ENCODE data around the gene C14orf180.

The C14orf180 gene

DNA sequence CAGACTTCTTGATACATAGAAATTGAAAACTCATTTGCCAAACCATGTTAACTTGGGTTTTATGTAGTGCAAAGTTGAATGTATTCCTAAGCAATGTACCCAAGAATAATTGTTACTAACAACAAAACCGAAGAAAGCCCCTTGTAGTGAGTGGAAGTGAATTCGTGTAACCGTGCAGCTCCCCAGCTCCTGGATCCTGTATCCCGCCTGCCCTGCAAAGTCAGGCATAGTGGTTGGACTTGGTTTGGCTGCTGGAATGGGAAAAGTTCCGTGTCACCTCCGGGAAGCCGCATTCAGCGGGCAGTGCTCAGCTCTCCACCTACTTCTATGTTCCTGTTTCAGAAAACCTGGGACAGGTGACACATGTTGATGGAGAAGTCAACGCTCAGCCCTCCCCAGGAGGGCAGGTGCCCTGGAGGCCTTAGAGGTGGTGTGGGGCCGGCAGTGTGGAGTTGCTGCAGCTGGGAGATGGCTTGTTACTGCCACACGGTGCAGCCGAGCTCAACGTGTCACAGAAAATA, 29.2 kb upstream of the C14orf180 start:
- DNase-seq, result no peak

DNA sequence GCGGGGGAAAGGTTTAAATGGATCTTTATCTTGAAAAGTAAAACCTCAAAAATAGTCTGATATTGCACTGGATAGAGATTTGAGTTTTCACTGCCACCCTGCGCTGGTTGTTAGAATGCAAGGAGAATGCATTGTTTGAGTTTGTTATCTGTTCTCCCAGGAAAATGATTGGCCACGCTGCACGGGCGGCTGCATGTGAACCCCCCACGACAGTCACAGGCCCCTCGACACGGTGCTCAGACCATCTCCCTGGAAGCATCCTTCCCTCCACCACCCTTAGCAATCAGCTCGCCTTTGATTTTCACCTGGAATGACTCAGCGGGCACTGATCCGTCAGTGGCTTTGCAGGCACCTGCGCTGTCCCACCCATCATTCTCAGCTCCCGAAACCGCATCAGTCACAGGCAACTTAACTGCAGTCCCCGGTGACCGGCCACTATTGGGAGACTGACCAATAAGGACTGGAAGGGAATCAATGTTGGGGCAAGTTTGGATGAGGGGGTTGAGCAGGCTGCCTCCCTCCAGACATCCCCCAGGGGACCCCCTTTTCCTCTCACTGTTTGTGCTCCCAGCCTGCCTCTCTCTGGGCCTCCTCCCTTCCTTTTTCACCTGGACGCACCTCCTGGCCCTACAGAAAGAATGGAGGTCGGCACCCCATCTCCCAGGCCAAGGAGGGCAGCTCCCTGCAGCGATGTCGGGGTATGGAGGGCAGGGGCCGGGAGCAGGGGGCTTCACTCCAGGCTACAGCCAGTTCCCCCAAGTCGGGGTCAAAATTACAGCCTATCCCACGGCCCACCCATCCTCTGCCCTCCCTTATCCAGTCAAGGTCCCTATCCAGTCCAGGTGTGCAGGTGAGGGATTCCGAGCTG, 28.5 kb upstream of the C14orf180 start:
- DNase-seq, result no peak

DNA sequence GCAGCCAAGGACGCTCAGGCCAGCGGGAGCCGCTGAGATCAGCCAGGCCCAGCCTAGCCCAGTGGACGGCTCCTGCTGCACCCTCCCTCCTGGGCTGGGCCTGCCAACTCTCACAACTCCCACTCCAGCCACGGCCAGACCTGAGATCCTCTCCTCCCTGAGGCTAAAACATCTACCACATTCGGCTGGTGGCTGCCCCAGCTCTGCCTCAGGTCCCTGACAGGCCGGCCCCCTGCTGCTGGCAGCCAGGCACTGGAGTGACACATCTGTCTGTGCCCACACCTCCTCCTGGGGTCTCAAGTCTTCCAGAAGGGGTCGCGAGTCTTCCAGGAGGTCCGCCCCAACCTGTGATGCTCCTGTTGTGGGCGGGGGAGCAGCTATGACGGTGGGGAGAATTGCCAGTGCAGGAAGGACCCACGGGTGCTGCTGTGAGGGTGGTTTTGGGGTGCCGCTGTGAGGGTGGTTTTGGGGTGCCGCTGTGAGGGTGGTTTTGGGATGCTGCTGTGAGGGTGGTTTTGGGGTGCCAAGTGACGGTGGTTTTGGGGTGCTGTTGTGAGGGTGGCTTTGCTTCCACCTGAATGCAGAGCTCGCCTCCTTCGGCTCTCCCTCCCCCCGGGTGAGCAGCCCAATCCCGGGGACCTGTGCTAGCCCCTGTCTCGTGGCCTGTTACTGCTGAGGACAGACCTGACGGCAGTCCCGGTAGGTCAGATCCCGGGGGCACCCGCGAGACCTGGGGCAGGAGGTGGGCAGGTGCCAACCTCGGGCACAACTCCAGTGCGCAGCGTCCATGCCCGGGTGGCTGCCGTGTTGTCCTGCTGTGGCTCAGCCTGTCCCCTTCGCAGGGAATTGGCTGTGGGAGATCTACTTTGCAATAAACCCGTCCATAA, 27.5 kb upstream of the C14orf180 start:
- no peak for DNase-seq

DNA sequence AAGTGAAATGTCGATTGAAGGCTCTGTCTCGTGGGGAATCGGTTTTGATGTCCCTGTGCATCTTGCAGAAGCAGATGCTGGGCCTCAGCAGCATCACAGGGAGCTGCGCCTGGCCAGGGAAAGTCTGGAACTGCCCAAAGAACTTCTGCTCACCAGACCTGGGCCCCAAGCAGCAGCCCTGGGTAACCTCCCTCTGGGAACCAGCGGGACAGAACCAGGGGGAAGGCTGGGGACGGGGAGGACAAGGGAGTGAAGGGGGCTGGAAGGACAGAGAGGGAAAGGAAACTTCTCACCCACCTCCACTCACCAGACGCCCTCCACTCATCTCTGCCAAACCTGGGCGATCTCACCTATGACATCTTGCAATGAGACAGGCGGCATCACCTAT, 26.8 kb upstream of the C14orf180 start:
- no peak for DNase-seq

DNA sequence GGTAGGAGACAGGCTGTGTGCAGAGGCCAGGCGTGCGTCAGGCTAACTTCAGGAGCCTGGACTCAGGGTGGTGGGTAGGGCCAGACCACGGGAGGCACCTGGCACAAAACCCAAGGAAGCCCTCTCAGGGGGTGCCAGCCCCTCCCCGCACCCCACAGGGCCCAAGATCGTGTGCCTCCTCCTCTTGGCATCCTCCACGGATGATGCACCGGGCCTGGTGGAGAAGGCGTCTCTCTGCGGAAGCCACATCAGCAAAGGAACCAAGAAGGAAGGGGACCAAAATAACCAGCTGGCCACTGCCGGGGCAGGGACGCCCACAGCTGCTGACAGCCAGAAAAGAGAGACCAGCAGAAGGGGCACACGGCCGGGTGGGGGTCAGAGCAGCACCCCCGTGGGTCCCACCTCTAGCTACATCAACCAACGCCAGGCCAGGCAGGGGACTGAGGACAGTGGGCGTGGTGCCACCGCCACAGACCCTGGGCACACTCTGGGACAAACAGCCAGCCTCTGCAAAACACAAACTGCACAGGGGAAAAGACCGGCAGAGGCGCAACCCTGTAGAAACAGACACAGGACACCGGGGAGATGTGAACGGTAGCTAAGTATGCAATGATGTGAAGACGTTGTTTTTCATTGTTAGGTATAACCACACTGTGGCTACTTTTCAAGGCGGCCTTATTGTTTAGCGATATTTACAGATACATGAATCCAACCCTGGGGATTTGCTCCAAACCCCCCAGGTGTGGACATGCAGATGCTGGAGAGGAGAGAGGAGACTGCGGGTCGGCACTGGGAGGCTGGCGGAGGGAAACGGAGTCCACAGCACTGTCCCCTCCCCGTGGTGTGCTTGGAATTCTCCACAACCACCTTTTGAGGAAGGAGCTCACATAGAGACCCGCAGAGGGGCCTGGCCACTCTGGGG, 26.1 kb upstream of the C14orf180 start:
- DNase-seq, result no peak

DNA sequence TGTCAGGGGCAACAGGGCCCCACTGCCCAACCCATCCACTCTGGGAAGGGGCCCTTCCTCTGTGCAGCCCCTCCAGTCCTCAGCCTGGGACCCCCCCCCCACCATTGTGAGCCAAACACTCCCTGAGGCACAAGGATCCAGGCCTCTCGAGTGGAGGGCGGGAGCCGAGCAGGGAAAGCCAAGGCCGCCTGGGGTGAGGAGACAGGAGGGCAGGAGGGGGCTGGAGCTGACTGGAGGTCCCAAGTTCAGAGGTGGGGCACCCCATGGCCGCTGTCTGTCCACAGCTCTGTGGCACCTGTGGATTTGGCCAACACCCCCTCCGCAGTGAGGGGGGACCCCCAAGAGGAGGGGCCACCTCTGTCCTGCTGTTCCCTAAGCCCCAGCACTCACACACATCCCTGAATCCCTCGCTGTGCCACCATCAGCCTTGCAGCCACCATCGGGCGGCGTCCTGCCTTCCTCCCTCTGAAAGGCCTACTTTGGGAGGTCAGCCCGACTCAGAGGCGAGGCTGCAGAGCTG, 25.4 kb upstream of the C14orf180 start:
- DNase-seq, result no peak

DNA sequence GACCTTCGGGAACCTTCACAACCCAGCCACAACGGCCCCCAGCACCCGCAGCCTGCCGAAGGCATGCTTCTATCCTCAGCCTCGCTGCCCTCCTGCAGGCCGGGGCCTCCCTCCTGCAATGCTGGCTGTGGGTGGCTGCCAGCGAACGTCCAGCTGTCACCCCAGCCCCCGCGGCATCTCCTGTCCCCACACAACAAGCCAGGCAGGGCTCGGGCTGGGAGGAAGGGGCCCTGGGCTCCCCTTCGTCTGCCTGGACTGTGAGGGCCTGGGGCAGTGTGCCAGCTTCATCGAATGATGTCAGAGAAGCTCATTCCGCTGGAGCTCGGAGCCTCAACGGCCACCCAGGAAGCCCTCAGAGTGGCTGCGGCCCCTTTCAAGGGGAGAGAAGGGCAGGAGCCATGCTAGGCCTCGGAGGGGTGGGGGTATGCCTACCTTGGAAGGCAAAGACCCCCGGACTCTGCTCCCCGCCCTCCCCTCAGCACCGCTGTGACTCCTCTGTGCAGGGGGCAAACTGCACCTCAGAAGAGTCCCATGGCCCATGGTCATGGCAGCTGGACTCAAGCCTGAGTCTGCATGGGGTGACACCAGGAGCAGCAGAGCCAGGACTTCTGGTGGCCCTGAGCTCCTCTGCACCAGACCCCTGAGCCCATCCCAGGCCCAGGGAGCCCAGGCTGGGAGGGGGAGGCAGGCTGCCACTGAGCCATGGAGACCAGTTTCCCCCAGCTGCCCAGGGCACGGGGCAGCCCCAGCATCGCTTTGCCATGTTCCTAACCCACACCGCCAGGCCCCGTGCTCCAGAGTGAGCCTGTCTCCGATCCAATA, 24.7 kb upstream of the C14orf180 start:
- peak; percentile 82 for DNase-seq

DNA sequence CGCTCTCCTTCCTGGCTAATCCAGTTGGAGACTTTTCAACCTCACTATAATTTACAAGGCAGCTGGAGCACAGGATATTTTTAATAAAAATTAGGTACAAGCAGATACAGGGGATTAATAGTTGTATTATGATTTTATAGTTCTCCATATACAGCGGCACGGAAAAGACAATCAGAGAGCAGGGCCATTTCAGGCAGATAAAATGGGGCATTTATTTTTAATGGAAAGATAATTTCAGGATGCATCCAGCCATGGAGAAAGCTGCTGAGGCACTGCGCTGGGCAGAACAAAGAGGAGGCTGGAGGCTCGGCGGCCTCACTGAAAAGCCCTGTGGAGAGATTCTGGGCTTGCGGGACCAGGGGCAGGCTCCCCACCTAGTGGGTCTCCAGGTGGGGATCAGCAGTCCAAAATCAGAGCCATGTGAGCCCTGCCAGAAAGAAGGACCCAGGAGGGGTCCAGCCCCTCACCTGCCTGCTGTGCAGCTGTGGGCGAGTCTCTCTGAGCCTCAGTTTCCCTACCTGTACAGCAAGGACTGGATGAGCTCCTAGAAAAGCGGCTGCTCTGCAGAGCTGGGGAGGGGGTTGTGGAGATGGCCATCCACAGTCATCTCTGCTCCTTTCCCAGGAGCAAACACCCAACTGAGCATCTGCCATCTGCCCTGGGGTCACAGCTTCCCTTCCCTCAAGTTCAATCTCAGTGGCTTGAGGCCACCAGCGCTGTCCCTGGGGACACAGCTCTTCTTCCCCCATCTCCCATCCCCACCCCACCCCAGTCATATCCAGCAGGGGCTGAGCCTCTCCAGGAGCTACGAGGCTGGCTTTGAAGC, 23.9 kb upstream of the C14orf180 start:
- peak; percentile 69 for DNase-seq

DNA sequence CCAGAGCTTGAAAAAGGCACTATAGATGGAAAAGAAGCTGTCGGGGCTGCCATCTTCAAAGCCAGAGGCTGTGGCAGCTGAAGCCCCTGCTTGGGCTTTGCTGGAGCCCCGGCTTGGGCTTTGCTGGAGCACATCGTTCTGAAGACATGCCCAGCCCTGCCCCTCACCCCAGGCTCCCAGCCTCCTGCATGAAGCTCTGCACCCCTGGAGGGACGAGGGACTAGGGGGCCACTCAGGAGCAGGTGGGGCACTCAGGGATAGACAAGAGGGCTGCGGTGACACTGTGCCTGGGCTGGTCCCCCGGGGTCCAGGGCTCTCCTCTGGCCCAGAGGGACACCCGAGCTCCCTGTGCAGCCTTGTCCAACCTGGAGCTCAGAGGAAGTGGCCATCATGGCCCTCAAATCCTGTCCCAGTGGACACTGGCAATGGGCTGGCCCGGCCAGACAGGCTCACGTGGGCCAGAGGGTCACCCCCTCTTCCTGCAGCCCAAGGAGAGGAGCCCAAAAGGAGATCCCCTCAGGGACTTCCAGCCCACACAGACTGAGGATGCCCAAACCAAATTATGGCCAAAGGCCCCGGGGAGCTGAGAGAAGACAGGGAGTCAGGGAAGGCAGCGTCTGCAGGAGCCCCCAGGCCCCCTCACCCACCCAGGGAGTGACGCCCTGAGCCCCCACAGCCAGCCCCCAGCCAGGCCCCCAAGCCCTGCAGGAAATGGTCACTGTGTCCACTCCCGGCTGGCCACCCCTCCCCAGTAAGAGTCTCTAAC, 23.1 kb upstream of the C14orf180 start:
- DNase-seq, result no peak

DNA sequence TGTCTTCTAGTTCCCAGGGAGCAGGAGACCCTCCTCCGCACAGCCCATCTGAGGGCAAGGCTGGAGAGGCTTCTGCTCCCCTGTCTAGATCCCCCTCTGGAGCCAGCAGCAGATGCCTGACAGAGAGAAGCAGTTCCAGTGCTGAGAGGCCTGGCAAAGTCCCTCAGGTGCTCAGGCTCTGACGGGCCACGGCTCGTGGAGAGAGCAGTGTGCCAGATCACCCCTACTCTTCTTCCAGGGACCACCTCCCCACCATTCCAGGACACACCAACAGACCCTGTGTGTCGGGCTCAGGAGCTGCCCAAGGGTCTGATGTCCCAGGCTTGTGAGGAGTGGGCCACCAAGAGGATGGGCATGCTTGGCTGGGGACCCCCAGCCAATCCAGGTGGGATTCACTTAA, 22.5 kb upstream of the C14orf180 start:
- no peak for DNase-seq

DNA sequence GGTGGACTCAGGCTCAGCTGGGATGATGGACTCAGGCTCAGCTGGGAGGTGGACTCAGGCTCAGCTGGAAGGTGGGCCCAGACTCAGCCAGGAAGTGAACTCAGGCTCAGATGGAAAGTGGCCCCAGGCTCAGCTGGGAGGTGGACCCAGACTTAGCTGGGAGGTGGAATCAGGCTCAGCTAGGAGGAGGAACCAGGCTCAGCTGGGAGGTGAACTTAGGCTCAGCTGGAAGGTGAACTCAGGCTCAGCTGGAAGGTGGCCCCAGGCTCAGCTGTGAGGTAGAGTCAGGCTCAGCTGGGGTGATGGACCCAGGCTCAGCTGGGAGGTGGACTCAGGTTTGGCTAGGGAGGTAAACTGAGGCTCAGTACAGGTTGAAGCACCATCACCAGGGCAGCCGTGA, 21.8 kb upstream of the C14orf180 start:
- DNase-seq, result no peak

DNA sequence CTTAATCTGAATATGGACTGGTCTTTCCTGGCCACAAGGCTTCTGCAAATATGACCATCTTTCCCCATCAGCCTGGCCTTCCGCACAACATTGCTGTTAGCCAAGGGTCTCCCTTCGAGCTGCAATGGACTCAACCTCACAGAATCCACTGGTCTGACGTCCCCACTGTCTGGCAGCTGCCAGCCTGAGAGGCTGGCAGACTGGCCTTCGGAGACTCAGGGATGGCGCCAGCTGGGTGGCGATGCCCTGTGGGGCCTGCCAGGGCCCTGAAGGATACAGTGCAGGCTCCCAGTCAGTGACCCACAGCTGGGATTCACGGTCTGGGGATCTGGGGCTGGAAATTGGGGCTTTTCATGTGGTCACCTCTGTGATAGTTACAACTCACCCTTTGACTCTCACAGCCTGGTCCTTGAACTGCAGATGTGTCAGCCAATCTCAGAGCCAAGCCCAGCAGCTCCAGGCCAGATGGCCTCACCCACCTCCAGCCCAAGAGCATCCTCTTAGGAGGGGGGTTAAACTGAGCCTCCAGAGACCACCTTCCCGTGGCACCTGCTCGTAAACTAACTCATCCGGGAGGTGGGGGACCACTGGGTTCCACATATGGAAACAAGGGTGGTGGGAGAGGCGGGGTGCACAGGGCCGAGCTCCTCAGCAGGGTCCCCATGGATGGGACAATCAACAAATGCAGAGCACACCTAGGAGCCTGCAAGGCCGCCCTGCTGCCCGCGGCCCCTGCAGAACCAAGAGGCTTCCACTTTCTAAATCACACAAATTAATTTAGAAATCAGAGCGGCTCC, 21.1 kb upstream of the C14orf180 start:
- no peak for DNase-seq

DNA sequence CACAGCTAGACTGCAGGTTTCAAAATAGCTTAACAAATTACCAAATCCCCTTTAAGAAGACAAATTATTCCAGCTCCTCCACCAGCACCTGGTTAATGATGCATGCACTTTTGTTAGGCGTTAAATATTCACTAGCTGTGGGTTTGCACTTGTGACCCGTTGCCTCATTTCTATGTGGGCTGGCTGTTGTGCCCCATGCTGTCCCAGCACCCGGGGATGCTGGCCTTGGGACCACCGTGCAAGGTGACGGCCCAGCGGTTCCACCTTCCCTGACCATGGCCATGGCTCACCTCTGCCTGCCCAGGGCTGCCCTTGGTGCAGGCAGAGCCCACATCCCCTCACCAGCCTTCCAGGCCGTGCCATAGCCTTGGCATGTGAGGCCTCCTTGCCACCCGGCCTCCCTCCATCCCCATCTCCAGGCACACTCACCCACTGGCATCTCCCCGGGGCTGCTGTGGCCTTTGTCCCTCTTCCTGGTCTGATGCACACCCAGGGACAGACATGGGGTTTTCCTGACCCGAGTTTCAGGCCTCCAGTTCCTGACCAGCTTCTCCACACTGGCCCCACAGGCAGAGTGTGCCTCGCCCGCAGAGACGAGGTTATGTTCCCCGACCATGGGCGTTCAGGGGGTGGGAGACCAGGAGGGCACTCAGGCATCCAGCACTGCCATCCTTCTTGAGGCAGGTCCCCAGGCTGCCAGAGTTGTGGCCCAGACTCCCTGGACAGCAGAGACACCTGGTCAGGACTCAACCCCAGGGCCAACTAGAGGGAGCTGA, 20.3 kb upstream of the C14orf180 start:
- no peak for DNase-seq

DNA sequence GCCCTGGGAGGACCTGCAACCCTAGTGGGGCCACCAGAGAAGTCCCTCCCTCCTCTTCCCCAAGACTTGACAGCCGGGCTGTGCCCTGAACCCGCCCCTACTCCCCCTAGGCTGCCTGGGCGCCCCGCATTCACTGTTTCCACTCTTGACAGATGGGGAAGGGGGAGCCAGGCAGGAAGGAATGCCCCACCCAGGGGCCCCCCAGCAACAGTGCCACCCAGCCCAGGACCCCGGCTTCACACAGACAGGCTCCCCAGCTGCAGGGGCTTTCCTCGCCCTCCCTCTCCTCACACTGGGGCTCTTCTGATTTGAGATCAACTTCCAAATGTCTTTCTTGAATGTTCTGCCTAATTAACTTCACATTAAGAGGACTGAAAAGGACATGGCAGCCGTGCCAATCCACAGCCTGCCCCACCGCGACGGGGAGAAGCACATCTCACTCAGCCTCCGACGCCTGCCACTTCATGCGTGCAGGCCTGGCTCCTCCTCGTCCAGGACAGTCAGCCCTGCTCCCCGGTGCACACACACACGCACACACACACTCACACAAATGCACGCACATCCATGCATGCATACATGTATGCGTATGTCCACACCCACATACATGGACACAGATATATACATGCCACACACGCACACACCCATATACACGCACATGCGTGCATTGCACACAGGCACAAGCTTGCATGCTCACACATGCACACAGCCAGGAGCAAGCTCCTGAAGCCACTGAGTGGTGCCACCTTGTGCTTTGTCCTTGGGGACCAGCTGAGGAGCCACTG, 19.6 kb upstream of the C14orf180 start:
- peak; percentile 48 for DNase-seq

DNA sequence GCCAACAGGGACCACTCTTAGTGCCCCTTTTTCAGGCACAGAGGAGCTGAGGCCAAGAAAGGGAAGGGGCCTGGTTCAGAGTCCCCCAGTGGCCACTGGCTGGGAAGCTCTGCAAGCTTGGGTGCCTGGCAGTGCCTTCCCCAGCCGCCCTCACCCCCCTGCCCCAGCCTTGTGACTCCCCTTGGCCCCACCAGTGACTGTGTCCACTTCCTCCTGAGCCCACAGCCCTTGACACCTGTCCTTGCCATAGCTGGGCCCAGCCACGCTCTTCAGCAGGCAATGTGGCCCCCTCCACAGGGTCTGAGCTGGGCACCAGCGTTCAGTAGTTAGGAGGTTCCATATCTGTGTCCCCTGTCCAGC, 19.0 kb upstream of the C14orf180 start:
- DNase-seq, result no peak

DNA sequence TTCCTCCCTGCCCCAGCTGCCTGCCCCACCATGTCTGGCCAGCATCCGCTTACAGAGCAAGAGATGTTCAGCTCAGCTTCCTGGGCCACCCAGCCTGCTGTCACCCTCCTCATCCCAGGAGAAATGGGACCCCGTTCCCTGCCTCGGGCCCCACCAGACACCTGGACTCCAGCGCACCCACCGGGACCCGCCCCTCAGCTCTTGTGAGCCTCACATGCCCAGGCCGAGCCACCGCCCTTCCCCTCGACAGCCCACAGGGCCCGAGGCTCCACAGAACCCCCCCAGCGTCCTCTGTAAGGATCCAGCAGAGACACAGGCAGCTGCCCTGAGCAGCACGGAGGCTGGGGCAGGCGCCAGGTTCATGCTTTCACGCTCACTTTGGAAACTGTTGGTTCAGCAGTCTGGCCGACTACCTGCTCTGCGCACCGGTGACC, 18.4 kb upstream of the C14orf180 start:
- DNase-seq, result no peak

Data from eye (tissue), 1 donor.